HG03066 (cell line): ENCODE measurements around the gene PDGFA.

Experiments
- ATAC-seq: cut with Tn5 transposase; IDR thresholded peaks from one replicate; pipeline ENCODE4 v1.9.1; 2021; ENCODE audit warnings: low read depth; ENCODE audit not compliant: unreplicated experiment

The PDGFA gene

DNA sequence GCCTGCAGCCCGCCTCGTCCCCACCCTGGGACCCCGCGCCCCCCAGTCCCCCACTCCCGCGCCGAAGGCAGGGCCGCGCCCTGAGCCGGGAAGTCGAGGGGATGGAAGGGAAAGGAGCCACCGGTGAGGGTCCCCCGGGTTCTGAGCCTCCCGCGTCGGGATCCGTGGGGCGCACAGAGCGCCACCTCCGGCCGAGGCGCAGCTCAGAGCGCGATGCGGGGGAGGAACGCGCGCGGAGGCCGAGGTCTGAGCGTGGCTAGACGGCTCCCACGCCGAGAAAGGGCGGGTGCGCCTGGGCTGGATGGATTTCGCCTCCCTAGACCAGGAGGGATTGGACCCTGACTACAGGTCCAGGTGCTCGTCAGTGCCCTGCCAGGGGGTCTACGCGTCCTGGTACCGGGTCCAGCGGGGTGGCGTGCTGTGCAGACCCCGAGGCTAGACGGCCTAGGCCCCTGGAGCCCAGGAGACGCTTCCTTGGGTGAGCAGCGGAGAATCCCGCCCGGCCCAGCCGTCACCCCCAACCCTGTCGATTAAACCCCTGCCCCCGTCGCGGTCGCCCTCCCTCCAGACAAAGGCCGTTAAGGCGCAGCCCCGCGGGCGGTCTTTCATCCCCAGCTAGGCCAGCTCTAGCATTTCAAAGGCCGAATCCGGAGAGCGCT, 986 bp upstream of the PDGFA start:
- ATAC-seq = no peak

DNA sequence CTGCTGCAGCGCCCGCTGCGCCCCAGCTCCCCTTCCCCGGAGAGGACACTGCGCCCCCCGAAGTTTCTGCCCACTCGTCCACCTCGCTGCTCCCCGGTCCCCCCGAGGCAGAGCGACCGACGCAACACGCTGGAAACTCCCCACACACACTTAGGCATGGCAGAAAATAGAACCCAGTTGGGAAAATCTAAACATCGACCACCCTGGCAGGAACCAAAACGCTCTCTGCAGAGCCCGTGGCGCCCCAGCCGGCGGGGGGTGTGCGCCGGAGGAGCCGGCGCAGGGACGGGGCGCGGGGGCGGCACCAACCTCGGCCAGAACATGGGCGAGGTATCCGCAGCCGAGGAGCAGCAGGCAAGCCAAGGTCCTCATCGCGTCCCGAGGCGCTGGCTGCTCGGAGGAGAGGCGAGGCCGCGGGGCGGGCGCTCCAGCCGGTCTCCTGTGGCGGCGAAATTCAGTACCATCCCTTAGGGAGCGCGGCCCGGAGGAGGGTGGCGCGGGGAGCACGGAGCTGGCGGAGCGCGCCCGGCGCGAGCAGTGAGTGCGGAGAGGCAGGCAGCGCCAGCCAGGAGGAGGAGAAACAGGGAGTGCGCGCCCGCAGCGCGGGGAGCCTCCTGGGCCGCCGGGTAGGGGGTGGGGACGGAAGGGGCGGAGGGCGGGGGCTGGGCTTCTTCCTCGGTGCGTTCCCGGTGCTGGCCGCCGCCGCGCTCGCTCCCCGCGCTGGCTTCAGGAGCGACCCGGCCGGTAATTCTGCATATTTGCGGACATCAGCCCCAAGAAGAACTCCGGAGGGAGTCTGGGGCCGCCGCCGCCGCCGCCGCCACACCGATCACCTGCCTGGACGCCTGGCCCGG, 789 bp downstream of the PDGFA start:
- no peak for ATAC-seq

DNA sequence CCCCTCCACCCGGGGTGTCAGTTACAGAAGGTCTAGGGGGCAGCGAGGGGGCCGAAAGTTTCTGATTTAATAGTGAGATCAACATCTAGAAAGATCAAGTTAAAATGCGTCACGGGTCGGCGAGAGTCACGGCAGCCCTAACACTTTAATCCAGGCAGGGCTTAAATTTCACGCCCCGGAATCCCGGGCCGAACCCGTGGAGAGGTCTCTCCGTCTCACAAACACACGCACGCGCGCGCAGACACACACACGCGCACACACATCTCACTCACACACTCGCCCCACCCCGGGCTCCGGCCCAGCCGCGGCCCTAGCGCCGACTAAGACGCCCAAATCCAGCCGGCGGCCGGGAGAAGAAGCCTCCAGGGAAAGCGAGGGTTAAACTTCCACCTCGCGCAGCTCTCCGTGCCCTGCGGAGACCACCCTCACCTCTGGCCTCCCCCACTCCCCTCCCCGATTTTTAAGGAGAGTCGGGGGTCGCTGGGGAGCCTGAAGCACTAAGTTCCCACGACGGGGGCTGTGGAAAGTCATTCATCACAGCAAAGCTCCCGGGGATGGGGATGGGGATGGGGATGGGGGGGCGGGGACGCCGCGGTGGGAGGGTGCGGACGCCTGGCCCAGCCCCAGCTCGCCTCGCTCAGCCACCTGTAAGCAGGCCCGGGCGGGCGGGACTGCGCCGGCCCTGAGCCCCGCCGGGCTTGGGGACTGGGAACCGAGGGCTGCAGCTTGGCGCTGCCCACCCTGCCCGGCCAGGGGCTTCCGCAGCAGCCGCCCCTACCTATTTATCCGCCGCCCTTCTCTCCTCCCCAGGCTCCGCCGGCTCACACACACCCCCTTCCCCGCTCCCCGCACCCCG, 1.6 kb downstream of the PDGFA start:
- no peak for ATAC-seq

DNA sequence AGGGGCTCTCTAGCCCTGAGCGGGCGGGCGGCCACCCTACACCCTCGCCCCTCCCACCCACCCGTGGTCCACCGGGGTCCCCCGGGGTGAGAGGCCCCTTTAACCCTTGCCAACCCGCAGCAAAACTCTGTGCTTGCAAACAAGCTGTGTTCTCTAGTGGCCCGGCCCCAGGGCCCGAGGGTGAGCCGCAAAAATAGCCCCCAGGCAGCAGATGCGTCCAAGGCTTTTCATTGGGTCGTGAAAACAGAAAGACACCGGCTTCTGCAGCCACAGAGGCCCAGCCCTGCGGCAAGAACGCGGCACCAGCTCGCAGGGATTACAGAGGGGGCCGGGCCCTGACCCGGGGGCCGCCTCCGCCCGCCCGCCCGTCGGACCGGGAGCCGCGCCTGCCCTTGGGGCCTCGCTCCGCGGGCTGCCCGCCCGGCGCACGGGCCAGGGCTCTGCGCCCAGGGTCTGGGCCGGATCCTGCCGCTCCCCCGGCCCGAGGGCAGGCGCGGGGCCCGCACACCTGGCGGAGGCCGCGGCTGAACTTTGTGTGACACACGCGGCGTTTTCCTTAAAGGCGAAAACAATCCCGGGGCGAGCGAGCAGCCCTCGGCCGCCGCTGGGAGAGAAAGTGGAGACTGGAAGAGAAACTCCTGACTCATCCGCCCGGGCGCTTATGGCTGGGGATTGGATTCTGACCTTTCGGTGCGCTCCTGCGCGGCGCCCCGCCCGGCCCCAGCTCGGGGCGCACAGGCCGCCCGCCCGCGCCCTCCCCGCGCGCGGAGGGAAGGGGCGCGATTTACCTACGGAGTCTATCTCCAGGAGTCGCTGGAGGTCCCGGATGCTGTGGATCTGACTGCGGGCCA, 2.8 kb downstream of the PDGFA start:
- ATAC-seq = no peak

GRCh38 chr7:516216-516605, 3.4 kb downstream of the PDGFA start:
- no peak for ATAC-seq

DNA sequence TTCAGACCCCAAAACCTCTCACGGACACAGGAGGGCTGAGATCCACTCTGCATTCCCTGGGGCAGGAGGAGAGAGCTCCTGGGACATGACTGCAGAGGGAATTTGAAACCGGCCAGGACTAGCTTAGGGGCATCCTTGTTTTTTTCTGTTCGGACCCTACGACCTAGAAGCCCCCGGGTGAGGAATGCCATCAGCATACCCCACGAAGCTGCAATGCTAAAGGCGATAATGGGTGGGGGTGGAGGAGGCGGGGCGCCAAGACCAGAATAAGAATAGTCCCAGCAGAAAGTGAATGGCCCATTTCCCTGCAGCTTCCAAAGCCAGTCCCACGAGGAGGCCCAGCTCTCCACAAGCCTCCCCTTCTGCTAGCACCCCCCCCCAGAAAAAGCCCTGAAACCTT, 4.0 kb downstream of the PDGFA start:
- ATAC-seq = no peak

DNA sequence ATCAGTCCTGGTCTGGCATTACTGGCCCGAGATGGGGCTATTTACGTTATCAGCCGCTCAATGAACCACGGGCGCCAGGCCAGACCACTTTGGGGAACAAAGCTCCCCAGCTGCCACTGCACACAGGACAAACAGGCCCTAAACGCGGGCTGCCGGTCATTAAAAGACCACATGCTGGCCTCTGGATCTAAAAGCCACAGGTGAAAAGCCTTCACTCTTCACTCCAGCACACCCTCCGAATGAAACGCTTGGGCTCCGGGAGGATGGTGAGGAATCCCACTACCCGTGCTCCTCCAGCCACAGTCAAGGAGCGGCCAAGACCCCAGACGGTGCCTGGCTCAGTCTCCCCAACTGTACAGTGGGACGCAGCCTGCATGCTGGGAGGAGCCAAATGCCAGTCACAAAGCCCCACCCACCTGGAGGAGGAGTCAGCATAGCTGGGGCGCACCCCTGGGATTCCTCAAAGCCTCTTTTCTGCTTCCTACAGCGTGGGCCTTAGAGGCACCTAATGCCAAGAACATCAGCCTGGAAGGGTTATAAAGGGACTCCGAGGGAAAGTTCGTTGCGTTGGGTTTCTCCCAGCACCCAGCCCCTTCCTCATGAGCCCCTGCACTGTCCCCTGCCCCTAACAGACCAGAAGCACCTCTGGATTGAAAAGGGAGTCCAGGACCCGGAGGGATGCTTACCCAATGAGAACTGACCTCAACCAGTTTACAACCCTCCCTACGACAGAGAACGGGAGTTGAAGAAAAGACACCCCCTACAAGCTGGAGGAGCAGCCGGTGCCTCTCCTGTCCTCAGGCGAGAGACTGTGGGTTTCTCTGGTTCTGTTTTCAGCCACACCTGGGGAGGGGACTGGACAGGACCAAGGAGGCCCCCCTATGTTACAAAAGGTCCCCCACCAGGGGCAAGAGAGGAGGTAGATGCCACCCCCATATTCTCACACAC, 4.7 kb downstream of the PDGFA start:
- ATAC-seq = no peak

GRCh38 chr7:514242-514641, 5.4 kb downstream of the PDGFA start:
- ATAC-seq = no peak

DNA sequence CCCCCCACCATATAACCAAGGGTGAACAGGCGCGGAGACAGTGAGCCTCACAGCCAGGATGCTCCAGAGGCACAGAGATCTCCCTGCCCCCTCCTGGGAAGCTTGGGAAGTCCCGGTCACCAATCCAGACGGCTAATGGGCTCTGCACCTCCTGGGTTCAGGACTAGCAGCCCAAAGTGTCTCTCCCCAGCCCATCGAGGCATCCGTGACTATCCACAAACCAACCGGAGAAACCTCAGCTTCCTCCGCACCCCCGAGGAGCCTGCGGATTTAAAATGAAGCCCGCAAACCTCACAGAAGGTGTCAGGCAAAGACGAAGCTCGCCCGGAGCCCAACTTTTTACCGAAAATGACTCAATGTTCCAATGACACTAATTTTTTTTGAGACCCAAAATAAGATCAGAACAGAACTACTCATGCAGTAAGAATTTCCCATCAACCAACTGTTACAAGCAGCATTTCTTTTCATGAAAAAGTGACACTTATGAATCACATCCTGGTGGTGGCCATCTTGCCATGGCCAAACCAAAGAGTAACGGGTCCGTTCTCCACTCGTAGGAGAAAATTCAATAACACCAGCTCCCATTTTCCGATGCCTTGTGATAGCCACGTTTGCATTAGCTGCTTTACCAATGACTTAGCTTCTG, 6.0 kb downstream of the PDGFA start:
- ATAC-seq = no peak

DNA sequence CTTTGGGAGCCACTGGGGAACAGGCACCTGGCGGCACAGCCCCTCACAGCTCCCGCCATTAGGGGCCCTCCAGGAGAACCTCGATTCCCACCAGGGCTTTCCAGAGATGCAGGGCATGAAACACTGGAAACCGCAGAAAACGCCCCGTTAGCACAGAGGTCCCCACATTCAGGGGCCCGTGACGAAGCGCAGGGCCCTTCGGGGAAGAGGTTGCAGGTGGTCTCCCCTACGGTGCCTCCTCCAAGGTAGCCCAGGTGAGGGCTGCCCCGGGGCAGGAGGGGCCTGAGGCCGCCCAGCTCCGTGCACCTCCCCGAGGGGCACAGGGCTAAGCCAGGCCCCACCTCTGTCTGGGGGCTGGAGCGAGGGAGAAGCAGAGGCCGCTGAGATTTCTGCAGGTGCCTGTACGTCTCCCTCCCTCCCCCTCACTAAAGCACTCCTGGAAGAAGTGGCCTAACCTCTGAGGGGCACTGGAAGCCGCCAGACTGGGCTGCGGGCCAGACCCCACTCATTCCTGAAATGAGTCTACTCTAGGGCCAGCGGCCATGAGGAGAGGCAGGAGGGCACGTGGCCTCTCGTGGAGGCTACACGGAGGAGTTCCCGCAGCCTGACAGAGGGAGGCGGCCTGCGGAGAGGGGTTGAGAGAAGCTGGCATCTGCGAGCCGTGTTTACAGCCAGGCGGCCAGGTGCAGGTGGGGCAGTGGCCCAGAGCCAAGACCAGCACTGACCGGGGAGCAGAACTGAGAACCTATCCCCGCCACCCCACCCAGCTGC, 6.9 kb downstream of the PDGFA start:
- ATAC-seq = no peak

DNA sequence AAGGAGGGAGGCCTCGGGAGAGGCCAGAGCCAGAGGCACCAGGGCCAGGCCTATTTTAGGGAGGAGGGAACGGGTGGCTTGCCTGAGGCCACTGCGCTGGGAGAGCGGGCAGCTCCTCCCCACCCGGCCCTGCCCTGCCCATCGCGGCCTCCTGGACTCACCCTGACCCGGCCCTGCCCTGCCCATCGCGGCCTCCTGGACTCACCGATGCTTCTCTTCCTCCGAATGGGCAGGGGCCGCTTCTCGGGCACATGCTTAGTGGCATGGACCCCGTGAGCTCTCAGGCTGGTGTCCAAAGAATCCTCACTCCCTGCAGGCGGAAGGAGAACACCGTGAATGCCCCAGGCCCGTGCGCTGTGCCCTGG, 7.5 kb downstream of the PDGFA start:
- no peak for ATAC-seq

- ATAC-seq = no peak
Observed at GRCh38 chr7:511476-512145, 8.0 kb downstream of the PDGFA start.

DNA sequence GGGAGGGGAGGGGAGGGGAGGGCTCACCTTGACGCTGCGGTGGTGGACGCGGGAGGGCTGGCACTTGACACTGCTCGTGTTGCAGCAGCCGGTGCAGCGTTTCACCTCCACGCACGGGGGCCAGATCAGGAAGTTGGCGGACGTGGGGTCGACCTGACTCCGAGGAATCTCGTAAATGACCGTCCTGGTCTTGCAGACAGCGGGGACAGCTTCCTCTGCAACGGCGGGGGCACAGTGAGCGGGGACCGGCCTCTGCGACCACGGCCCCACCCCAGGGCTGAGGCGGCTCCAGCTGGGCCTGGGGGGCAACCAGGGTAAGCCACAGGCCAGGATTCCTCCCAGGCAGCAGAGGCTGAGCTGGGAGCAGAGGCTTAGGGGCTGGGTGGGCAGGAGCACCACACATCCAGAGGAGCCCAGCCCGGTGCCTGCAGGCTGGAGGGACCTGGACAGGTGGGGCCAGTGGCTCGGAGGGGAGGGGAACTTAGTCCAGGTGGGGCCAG, 8.8 kb downstream of the PDGFA start:
- no peak for ATAC-seq

- ATAC-seq = no peak
Observed at GRCh38 chr7:510131-510481, 9.5 kb downstream of the PDGFA start.

DNA sequence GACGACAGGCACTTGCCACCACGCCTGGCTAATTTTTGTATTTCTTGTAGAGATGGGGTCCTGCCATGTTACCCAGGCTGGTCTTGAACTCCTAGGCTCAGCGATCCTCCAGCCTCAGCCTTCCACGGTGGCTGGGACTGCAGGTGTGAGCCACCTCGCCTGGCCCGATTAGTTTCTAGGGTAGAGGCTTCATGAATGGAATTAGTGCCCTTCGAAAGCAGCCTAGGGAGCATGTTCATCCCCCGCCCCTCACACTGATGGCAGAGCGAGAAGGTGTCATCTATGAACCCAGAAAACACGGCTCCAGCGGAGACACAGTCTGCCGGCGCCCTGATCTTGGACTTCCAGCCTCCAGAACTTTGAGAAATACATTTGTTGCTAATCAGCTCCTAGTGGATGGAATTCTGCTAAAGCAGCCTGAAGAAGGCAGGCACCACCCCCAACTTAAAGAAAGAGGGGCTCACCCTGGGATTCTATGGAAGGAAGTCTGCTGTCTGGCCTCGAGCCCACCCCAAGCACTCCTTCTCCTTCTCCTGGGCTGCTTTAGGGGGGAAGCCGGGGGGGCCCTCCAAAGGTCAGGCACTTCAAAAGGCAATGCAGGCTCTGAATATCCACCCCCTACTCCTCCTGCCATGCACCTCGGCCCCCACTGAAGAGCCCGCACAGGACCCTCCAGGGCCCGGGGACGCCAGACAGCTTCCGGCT, 10.1 kb downstream of the PDGFA start:
- no peak for ATAC-seq

GRCh38 chr7:508461-509170, 11.0 kb downstream of the PDGFA start:
- no peak for ATAC-seq
